SW480 (cell line): ENCODE results near the gene HIPK2.

ENCODE experiments used
- DNase-seq: peaks from one replicate; pipeline ENCODE4 v3.0.0-alpha.2; 2016; ENCODE audit warnings: low spot score

HIPK2 gene

DNA sequence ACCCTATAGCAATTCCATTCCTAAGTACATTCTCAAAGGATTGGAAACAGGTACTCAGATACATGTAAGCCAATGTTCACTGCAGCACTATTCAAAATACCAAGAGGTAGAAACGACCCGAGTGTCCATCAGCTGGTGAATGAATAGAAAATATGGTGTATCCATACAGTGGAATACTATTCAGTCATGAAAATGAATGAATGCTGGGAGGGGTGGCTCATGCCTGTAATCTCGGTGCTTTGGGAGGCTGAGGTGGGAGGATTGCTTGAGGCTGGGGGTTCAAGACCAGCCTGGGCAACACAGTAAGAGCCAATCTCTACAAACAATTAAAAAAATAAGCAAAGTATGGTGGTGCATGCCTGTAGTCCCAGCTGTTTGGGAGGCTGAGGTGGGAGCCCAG is 191.5 kb downstream of the HIPK2 start:
- DNase-seq: no peak

DNA sequence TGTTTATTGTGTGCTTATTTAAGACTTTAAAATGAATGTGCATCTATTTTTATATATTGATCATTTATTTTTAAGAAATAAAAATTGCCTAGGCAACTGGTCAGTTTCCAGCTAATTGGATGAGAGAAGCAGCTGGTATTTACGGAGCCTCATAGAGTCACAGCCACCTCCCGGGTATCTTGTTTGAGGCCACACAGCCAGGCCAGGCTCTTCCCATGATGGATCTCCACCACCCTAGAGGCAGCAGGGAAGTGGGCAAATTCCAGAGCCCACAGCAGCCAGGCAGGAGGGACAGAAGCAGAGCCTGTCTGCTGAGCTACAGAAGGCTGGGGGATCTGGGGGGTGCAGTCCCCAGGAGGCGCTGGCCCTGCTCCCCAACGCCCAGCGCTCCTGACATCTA is 192.8 kb downstream of the HIPK2 start:
- no peak for DNase-seq

DNA sequence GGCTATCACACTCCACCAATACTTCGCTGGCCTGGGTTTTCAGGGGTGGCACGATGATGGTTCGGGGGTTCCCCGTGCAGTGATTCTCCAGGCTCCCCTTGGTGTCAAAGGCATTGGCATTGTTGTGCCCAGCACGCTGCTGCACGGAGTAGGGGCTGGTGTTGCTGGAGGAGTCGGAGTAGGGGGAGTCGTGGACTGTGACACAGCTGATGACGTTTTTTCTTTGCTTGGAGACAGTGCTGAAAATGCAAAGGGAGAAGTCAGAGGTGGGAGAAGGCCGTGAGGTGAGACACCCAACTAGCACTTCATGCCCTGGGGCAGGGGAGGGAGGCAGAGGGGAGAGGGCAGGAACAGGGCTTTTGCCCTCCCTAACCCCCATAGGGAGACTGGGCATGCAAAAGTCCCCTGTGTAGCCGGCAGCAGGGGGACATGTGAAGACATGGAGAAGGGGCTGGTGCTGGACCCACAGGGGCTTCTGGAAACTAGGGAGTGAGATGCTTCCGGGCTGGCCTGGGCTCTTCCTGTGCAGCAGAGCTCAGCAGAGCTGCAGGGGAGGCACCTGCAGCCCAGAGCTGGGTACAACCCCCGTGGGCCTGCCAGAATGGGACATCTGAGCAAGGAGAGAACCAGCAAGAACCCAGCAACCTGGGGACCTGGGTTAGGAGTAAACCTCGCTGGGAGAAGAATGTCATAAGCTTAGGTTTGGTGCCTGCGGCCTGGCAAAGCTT is 193.8 kb downstream of the HIPK2 start:
- DNase-seq: no peak

DNA sequence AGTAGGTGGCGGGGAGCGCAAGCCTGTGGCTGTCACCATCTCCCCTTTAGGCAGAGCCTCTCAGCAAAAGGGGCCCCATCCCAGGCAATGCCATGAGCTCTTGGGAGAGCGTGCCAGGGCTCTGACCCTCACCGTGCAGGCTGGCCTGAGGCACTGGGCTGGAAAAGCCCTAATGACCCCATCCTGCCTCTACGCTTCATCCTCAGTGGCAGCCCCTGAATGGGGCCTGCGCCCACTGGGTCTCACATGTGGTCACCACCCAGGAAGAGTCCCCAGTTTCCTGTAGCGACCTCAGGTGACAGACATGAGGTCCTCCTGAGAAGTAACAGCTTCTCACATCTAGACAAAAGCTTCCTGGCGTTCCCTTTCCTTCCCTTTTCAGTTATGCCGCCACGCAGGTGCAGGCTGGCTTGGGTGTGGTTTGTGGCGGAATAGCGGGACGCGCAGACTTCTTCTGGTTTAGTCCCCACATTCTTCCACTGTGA is 195.1 kb downstream of the HIPK2 start:
- no peak for DNase-seq

DNA sequence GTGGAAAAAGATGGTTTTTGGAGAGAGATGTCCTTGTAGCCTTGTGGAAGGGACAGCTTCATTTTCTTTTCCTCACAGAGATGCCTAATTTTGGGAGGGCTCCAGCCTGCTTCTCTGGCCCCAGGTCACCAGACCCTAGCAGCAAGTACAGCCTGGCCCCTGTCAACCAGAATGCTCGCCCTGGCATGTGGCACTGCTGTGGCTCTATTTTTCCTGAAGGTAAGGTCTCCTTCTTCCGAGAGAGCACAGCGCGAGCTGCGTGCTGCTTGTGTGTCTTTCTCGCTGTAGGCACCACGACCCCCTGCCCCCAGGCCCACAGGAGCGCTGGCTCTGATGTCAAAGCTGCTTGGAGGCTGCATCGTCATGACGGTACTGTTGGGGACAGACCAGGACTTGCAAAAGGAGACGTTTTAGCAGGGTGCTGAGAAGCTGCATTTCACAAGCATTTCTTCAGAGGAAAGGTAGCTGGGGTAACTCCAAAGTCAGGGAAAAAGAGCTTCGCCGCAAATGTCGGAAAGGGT is 195.6 kb downstream of the HIPK2 start:
- DNase-seq: no peak

DNA sequence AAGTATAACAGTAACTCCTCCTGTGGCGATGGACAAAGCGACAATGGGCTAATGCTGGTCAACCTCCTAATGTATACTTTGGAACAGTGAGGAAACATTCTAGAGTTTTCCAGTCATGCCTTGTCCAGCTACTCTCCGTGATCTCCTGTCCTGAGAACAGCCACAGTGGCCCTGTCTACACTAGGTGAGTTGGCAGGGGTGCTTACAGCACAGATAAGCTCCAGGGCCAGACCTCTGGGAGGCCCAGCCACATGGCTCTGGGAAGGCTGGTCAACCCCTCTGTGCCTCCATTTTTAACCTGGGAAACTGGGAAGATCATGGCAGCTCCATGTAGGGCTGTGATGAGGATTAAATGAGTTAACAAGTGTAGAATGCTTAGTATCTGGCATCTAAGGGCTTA is 197.4 kb downstream of the HIPK2 start:
- DNase-seq: no peak

DNA sequence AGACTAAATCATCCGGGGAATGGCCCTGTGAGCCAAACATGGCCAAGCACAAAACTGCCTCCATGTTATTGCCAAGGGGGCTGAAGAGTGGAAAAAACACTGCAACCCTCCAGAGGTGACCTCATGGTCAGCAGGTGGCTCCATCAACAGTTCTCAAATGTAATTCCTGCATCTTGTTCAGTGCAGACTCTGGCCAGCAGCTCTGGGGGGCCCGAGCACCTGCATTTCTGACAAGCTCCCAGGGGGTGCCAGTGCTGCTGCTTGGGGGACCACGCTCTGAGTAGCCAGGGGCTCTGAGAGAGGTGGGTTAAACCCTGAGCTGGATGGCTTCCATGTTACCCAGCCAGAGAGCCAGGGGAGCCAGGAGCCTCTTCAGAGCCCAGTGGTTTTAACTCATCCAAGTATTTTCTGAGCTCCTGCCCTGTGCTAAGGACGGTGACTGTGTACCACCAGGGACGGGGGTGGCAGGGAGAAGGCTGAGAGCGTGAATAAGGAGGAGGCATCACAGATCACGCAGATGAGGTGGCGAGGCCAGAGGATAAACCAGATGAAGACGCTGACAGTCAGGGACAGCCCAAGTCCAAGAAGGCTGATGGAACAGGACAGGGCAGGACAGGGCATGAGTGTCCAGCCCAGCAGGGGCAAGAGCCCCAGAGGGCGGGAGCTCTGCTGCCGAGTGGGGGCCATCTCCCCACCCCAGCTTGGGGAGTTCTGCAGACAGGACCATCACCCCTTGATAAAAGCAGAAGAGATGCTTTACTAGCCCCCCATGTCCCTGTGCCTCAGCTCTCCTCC is 201.4 kb downstream of the HIPK2 start:
- no peak for DNase-seq

DNA sequence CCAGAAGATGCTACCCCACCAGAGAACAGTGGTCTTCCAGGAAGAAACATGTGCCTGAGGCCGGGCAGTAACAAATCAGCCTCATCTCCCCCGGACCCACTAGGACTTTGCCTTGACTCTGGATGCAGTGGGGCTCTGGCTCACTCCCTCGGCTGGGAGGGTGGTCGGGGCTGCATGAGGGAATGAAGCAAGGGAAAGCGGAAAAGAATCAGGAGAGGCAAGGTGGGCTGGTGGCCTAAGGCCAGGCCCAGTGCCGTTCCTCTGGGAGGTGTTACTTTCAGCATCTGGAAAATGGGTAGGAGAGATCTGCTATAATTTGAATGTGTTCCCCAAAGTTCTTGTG is 202.5 kb downstream of the HIPK2 start:
- no peak for DNase-seq

DNA sequence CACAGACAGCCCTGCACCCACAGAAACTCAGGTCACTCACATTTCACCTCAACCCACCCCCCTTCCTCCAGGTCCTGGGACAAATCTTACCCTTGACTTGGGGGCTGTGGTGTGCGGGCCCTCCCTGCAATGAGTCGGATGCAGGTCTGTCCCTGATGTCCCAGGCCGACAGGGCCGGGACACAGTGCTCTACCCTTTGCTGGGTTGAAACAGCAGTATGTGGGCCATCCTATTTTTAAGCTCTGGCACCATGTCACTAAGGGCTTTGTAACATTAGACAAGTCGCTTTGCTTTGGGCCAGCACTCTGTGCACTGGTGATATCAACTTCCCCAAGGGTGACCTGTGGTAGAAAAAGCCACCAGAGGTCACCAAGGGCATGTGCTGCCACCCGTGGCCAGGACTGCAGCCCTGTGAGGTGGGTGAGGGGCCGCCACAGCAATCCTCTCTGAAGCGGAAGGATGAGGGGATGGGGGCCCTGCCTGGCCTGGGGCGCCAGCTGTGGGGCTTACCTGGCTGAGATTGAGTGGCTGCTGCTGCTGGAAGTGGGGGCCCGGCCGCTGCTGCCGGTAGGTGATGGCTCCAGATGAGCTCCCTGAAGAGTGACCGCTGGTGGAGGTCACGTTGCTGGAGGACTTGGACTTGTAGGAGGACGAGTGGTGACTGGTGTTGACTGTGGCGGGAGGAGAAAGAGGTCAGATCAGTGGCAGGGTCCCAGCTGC is 203.0 kb downstream of the HIPK2 start:
- DNase-seq: no peak

DNA sequence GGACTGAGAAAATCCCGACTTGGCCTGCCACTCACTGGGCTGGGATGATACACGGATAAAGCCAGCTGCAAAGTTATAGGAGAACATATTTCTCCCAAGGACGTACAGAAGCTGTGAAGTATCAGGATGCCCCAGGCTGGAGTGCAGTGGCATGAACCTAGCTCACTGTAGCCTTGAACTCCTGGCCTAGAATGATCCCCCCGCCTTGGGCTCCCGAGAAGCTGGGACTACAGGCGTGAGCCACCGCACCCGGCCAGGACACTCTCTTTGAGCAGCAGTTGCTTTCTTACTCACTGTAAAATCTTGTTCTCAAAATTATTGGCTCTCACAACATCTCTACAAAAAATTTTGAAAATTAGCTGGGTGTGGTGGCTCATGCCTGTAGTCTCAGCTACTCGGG is 203.9 kb downstream of the HIPK2 start:
- DNase-seq: no peak

DNA sequence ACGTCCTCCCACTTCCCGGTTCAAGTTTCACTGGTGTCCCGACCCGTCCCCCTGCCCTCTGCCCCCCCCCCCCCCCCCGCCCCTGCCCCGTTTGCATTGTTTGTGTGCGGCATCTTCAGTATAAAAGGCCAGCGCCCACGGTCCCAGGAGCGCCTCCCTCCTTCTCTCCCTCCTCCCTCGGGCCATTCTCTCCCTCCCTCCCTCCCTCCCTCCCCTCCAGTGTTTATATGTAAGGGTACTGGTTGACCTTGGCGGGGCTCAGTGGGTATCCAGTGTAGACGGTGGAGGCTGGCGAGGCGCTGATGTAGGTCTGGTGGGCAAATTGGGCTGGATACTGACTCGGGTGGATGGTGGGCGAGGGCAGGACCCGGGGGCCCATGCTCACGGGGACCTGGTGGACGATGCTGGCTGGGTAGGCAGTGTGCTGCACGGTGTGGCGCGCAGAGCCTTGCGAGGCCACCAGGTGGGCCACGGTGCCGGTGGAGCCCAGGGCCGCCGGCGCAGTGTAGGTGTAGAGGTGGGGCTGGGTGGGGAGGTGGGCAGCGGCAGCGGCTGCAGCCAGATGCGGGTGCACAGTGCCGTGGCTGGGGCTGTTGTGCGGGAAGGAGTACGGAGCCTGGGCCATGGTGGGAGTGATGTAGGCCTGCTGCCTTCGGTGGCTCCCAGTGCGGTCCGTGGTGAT is 205.0 kb downstream of the HIPK2 start:
- no peak for DNase-seq

DNA sequence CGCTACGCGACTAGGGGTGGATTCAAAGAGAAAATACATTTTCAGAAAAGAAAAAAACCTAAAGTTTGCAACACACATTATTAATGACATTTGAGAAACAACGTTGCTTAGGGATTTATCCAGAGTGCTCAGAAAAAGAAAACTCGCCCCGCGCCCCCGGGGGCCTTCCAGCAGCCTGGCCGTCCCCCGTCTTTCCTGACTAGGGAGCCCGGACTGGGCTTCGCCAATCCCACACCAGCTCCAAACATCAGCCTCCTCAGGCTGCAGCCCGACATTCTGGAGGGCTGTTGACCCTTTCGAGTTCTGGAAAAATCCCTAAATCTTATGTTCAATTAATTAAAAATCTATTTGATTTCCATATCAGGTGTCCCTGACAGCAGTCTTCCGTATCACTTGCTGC is 205.7 kb downstream of the HIPK2 start:
- DNase-seq: no peak

DNA sequence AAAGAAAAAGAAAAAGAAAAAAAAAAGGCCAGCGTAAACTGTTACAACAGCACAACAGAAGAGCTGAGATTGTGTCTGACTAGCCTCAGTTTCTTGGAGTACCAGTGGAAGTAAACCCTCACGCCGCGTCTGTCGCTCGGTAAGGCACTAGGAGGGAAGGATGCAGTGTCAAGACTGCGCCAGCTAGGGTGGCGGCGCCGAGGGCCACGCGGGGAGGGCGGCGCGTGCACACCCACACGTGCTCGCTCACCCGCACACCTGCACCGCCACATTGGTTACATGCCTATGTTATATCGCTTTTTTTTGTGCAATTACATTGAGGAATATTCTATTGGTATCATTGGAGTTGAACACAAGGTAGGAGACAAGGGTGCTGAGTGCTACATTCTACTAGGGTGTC is 206.1 kb downstream of the HIPK2 start:
- no peak for DNase-seq

DNA sequence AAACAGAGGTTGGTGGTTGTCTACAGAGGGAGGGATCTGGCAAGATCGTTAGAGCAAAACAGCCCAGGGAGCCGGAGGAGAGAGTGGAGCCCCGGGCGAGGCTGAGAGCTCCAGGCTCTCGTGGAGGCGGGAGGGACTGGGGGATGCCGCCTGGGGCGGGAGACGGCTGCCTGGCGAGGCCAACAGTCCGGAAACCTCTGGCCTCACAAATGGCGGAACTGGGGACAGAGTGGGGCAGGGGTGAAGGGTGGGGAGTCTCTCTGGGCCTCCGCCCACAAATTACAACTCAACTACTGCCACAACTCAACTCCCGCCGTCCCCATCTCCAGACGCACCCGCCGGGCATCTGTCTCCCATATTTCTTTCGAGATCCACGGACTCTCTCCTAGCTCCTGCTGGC is 206.6 kb downstream of the HIPK2 start:
- no peak for DNase-seq

DNA sequence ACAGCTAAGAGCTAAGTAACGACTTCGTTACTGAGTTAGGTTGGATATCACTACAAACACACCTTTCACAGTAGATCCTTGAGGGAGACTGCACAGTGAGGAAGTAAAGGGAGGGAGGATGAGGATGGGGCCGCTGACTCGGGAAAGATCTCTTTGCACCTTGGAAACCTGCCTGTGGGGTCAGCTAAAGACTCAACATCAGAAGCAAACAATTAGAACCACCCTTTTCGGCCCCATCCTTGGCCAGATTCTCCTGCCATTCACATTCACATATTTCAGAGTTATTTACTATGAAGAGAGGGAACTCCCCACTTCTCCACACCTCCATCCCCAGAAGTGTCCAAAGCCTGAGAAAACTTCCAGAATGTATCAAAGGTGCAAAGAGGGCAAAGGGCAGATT is 207.2 kb downstream of the HIPK2 start:
- no peak for DNase-seq

DNA sequence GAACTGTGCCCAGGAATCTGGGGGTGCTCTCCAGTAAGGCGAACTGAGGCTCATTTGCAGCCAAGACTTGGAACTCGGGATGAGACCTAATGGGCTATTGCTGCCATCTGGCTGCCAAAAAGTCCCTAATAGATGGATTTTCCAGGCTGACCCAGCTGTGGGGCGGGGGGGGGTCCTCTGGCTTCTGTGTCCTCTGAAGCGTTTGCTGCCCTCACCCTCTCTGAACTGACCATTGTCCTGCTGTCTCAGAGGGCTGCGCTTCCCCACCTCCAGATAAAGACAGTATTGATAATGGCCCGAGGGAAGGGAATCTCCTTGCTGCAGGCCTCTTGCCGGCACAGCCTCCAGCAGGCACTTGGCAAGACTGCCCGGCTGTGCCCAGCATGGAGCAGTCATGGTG is 207.7 kb downstream of the HIPK2 start:
- DNase-seq: no peak

DNA sequence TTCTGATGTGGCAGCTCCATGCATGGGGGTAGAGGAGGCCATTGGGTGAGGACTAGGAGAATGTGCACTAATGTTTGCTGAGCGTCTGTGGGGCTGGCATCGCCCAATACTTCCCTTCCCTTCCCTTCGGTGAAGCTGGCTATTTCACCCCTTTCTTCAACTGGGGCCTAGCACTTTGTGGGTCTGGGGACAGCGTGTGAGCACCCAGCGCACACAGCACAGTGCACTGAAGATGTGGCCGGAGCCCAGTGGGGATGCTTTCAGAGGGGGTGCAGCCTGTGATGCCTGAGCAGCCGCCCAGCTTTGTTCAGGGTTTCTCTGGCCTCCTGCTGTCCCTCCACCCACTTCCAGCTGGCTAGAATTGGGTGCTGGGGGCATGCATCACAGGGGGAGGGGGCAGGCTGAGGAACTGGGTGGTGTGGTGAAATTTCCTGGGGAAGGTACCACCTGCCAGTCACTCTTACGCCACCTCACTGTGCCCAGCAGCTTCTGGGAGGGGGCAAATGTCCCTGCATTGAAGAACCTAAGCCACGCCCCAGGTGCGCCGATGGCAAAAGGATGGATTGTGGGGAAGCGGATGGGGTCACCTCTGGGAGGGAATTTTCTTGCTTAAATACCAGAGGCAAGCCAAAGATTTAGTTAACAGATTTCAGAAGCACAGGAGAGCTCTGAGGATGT is 208.8 kb downstream of the HIPK2 start:
- DNase-seq: no peak

DNA sequence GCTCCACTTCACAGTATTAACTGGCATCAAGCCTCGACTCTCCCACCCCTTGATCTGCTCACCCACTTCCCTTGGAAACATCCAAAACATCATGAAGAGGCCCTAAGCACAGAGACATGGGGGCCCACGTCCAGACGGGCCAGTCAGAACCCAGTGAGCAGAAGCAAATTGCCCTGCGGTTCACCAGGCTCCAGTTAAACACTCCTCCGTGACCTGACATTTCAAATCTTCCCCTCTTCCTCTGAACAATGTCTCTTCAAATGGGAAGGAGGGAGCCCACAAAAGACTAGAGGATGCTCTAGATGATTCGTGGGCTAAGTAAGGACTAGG is 209.5 kb downstream of the HIPK2 start:
- no peak for DNase-seq

DNA sequence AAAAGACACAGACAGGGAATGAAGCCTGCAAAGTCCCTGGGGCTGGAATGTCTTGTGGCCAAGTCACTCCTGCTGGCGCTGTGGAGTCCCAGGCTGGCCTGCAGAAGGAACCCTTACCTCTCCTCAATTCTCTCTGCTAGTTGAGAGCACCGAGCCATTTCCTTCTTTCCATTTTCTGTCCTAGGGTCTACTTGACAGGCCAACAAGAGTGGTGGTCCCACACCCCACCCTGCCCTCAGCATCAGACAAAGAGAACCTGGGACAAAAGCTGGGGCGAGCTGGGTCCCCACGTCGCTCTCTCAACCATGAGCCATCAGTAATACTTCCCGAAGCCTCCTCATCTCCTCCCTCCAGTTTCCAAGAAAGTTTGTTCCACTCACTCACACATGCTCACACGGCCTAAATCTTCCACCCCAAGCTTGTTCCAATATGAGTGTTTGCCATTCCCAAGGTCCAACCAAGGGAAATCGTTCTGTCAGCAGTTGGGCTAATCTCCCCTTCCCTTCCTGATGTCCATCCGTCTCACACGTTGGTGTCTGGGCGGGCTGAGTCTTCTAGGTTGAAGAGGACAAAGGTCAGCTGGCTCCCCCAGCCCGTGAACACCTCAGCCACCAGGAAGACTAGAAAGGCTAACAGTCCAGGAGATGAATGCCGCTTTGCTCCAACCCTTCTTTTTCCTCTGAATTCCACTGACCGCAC is 210.0 kb downstream of the HIPK2 start:
- DNase-seq: no peak

DNA sequence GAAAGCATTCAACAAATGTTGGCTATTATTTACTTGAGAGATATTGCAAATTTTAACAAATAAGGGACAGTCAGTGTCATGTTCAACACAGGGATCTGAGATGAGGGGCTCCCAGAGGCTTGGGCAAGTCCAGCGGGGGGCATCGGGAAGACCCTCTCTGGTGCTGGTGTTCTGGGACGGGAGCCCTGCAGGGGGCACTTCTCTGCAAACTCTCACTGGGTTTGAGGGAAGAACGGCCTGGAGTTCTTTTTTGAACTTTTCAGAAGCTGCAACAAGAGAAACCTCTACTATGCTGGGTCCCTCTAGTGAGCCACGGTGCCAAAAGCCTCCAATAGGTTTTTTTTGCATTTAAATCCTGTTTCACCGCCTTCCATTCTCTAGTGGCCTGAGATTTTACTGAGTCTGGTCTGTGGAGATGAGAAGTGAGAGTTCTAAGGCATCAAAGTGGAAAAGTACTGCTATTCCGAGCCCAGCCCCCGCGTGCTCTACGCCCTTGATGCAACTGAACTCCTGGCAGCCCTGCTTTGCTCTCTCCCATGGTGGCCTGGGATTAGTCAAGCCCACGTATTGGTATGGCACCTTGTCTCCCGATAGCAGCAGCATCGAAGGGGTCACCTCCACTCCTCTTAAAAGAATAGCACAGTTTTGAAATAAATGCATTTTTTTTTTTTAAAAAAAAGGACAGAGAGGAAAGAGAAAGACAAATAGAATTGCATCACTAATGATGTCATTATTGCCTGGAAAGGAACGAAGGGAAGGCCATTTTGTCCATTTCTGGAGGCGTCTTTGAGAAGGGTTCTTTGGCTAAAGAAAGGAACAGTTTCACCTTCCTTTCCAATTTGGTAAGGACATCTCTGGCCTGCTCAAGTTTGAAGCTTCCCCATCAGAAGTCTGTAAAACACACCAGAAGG is 210.8 kb downstream of the HIPK2 start:
- DNase-seq: no peak
